ENCODE measurements around the gene CD36.

DNA sequence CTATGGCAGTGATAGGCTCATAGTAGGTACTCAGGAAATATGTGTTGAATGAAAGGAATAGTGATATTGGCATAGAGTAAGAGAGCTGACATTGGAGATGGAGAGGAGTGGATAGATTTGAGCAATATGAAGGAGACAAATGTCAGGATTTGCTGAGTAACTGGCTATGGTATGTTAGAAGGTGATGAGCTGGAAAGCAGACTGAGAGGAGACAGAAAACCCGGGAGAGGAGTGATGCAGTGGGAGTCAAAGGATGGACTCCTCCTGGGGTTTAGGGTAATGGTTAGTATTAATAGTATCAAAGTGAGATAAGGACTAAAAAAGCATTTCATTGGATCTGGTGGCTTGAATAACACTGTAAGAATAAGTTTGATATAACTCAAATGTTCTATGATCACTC lies 64.8 kb downstream of the CD36 start:
- TF ChIP-seq, protein P1, sequence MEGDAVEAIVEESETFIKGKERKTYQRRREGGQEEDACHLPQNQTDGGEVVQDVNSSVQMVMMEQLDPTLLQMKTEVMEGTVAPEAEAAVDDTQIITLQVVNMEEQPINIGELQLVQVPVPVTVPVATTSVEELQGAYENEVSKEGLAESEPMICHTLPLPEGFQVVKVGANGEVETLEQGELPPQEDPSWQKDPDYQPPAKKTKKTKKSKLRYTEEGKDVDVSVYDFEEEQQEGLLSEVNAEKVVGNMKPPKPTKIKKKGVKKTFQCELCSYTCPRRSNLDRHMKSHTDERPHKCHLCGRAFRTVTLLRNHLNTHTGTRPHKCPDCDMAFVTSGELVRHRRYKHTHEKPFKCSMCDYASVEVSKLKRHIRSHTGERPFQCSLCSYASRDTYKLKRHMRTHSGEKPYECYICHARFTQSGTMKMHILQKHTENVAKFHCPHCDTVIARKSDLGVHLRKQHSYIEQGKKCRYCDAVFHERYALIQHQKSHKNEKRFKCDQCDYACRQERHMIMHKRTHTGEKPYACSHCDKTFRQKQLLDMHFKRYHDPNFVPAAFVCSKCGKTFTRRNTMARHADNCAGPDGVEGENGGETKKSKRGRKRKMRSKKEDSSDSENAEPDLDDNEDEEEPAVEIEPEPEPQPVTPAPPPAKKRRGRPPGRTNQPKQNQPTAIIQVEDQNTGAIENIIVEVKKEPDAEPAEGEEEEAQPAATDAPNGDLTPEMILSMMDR (IDR thresholded peaks at IDR 0.05; ENCODE audit: low read length): no peak
- no peak for TF ChIP-seq EZH2phosphoT487 (IDR thresholded peaks at IDR 0.05; ENCODE audit: low read length)

Measured in MM.1S (cell line).